ENCODE measurements around the gene RTKN.
A peak's percentile ranks its signal among the peaks of the same experiment; 100 is the strongest.
"Not testable (repeated sequence)": the region's sequence is repeated elsewhere in the genome, so short reads cannot be mapped to it uniquely, and the experiment has no call there.

RTKN gene

DNA sequence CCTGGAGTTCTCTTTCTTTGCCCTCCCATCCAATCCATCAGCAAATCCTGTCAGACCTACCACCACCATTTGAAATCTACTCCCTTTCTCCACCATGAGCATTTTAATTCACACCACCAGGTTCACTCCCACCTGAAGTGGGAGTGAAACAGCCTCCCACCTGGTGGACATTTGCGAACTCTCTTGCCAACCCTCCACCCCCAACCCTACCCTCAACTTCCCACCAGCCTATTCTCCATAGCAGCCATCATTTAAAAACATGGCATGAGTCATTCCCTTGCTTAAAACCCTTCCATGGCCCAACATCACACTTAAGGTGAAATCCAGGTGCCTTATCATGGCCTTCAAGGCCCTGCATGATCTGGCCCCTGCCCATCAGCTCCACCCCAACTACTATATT is 3.5 kb downstream of the RTKN start:
- no peak for DNase-seq

GRCh38 chr2:74436848-74437695 is 4.7 kb downstream of the RTKN start:
- no peak for DNase-seq

DNA sequence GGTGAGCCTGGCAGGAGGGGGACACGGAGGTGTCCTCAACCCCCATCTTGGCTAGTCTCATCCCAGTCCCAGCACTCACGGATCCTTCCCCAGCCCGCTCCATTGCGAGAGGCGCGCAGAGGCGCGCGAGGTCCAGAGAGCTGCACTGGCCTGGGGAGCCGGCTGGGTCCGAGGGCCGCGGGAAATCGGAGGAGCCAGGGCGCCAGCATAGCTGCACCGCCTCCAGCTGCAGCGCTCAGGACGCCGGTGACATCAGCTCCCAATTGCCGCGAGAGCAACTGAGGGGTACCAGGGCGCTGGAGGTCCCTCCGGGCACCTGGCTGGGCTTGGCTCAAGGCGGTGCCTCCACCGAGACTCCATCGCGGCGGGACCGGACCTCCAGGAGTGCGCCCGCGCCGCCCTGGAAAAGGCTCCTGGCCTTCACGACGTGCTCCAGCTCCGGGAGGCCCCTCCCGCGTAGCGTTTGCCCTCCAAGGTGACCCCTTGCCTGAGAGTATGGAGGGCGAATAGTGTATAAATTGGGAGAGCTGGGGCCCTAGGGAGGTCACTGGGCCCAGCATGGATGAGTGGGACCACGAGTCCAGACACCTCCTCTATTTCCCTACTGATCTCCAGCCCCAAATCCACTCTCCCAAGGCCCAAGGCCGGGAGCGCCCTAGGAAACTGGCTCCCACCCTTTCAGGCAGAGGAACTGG is 5.5 kb downstream of the RTKN start:
- no peak for DNase-seq

- DNase-seq: no peak
These were observed 11.2 kb downstream of the RTKN start for GRCh38 chr2:74430502-74430901.

DNA sequence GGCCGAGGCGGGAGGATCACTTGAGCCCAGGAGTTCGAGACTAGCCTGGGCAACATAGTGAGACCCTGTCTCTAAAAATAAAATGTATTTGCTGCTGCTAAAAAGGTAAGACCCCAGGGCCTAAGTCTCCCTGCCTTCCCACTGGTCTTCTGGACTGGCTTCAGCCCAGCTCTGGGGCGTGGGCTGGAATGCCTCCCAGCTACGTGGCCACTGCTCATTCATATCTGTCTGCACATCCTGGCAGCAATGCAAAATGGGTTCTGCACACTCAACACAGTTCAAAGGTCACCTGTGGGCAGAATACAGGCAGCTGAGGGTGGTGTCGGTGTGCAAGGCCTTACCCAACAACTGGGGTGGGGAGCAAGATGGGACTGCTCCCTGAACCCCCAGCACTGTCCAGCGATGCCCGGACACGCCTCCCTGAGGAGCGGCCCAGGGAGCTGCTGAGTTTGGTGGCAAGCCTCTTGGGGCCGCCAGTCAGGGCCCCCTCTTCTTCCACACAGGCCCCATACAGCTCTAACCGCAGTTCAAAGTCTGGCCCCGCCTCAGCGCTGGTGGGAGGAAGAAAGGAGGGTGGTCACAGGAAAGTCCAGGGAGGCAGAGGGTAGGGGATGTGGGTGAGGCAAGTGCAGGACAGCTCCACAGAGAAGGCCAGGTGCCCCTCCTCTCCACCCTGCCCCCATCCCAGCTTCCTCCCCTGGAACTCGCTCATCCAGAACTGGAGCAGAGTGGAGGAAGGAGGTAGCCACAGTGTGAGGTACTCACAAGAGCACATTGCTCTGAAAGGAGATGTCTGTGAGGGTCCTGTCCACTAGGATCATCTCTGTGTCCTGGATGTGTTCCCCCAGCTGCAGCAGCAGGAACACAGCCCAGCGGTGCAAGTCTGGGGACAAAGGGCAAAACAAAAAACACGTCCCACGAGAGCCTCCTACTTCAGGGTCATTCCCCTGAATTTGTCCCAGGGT is 12.0 kb downstream of the RTKN start:
- no peak for DNase-seq

GRCh38 chr2:74428675-74429074 is 13.1 kb downstream of the RTKN start:
- no peak for DNase-seq

DNA sequence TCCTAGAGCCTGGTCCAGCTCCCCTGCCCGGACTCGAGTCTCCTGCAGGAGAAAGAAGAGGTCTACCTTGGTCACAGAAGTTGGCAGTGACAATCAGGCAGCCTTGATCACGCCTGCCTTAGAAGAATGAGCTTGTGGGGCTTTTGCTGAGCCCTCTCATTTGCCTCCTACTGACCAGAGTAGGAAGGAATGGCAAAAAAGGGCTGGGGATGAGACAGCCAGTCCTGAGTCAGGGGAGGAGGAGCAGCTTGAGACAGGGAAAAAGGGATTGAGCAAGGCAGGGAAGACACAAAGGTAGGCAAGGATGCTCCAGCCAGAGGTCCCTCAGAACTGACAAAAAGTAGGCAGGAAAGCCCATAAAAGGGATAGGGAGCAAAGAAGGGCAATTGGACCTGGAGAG is 14.2 kb downstream of the RTKN start:
- DNase-seq: no peak

DNA sequence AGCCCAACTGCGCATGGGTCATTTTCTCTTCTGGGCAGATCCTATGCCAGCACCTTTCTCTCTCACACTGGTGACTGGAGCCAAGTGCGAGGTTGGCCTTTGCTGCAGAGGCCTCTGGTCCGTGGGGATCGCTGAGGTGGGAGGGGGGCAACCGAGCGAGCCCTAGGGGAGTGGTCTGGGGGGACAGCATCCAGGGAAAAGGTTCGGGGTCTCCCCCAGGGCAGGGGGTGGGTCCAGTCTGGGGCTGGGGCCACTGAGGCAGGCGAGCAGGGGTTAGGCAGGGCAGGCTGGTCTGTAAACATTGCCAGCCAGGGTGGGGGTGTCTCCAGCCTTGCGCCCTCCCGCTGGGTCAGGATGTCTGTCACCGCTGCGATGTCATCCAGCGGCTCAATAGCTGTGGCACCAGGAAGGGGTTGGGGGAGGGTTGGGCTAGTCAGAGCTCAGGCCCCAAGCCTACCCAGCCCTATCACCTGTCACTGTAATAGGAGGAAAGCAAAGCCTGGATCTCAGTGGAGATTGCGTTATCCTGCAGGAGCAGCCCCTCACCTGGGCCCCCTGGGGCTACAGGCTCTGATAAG is 15.5 kb downstream of the RTKN start:
- DNase-seq: no peak

- no peak for DNase-seq
These were observed 16.2 kb downstream of the RTKN start for GRCh38 chr2:74425523-74425922.

DNA sequence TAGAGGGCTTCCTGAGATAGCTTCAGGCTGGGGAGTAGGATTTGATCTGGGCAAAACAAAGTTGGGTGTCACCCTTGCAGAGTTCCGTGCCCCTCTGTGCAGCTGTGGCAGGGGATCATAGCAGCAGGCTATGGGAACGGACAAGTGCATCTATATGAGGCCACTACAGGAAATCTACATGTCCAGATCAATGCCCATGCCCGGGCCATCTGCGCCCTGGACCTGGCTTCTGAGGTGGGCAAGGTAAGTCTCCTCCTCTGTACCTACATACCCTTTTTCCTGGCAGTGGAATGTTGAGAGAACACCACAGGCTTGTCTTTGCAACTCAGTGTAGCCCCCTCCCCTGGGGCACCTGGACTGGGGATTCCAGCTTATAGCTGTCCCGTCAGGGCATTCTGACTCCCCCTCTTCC is 16.7 kb downstream of the RTKN start:
- no peak for DNase-seq

DNA sequence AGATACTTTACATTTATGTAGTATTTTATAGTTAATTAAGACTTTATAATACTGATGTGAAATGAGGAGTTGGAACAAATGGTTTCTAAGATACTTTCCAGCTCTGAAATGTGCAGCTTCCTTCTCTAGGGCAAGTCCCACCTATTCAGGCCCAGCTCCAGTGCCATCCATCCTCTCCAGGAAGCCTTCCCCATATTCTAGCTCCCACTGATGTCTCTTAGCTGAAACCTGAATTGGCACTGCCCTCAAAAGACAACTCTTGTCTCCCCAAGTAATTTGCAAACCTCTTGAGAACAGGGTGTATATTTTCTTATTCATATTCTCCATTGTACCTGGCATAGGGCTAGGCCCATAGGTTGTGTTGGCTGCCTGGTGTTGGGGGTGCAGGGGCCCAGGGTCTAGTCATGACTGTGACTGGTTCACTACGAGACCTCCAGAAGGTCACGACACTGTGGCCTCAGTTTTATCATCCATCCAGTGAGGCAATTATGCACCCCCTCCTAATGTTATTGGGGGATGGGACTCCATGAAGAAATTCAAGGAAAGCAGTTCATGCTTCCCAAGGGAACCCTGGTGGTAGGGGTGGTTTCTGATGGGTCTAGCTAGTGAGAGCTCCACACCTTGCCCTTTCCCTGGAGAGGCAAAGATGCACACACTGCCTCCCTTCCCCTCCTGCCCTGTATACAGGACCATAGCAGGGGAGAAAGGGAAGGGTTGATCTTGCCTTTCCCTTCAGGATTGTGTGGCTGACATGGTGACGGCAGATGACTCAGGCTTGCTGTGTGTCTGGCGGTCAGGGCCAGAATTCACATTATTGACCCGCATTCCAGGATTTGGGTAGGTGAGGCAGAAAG is 17.4 kb downstream of the RTKN start:
- DNase-seq: no peak

DNA sequence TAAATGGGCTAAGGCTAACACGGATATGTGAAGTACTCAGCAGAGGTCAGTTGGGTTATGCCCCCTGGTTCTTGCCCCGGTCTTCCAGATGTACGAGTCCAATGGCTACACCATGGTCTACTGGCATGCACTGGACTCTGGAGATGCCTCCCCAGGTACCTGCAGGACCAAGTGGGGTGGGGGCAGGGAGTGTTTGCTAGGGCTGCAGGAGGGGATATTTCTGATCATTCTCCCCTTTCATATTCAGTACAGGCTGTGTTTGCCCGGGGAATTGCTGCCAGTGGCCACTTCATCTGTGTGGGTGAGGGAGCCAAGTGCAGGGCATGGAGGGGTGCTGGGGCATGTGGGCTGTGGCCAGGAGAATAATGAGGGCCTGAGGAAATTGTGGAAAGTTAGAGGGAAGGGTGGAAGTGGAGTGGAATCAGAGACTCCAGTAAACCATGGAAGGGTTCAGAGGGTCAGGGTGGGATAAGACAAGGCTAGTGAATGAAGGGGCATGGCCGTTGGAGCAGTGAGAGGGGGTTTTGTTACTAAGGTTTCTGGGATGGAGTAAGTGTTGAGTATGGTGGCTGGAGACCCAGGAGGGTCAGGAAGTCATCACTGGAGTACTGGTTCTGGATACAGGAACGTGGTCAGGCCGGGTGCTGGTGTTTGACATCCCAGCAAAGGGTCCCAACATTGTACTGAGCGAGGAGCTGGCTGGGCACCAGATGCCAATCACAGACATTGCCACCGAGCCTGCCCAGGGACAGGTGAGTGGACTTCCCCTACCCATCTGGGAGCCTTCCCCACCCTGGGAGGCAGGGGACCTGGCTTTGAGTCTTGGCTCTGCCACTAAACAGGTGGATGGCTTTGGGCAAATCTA is 18.3 kb downstream of the RTKN start:
- DNase-seq: no peak

DNA sequence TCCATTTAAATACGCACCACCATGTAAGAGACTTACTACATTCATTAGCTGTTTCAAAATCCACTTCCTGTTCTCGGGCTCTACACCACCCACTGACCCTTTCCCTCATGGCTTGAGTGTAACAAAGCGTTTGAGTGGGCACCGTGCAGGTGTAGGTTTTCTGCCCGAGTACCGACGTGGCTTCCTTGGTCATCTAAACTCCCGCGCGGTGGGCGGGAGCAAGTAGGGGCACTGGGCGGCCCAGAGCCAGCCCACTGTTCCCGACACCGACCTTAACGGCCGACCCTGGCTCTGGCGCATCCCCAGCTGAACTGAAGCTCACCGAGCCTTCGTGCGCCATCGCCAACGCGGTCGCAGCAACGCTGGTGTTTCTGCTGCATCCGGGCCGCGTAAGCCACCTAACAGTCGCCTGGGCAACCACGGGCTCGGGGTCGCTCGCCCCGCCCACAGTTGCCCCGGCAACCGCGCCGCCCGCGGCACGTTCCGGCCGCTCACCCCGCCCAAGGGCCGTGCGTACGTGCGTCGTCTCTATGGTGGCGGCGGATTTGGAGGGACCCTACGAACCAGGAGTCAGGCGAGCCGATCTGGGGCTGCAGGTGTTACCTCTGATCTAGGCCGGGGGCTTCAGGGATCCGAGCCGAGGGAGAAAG is 20.4 kb downstream of the RTKN start, which contains the start of the genes C2orf81 and WDR54:
C2orf81 (minus strand) TSS at position 399 of the 650 bp plus-strand sequence; CDS start at position 340, 59 bp downstream.
WDR54 (plus strand) TSS at position 510 of the 650 bp plus-strand sequence. CDS start 424 bp downstream, outside the sequence.
- peak; percentile 84 to 89 for DNase-seq

GRCh38 chr2:74420443-74421103 is 21.2 kb downstream of the RTKN start:
- not testable (repeated sequence) for DNase-seq

DNA sequence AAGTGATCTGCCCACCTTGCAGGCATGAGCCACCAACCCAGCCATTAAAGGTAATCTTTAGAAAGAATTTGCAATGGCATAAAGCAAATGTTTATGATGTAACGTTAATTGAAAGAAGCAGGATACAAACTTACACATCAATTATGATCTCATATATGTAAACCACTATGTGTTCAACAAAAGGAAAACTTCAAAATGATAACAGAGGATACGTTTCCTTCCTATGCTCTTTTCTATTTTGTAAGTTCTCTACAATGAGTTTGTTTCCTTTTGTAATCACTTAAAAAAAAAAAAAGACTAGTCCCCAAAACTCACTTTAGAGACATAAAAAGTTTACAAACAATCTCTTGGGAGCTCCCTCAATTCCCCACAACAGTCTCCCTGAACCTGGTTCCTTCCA is 21.7 kb downstream of the RTKN start:
- DNase-seq: no peak

- DNase-seq: no peak
These were observed 22.4 kb downstream of the RTKN start for GRCh38 chr2:74419345-74419744.

DNA sequence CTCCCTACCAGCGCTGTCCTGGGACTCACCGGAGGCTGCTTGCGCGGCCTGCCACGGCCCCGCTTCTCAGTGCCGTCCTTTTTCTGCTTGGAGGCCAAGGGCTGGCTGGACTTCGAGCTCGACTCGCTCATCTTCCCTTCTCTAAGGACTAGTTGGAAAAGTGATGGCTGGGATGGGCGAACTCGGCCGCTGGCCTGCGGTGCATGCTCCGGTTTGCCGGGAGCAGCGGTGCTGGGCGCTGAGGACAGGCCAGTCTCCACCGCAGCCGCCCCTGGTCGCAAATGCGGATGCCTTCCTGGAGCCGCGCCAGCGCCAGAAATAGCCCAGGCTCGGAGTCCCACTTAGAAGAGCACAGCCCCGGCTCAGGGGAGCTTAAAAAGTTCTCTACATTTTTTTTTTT is 23.4 kb downstream of the RTKN start:
- no peak for DNase-seq

- DNase-seq: no peak
These were observed 24.0 kb downstream of the RTKN start for GRCh38 chr2:74417763-74418162.

DNA sequence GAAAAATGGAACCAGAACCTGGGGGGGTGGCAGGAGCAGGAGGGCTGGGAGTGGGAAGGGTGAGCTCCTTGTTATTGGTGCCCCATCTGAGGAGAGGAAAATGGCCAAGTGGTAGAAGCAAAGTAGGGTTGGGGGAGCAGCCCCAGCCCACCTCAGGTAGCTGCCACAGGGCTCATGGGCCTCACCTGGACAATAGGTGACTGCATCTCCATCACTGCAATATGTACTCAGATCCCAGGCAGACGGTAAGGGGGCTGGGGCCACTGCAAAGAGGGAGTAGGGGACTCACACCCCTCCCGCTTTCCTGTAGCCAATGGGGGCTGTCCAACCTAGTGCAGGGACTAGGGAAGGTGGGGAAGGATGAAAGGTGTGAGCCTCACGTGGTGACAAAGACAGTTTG is 24.5 kb downstream of the RTKN start:
- DNase-seq: no peak
